GM19238 (cell line): Measurements from ENCODE around the gene KLHL7.
"Not testable (repeated sequence)": the region's sequence is repeated elsewhere in the genome, so short reads cannot be mapped to it uniquely, and the experiment has no call there.

ENCODE experiments used
- DNase-seq: peaks from one replicate; pipeline ENCODE4 v3.0.0; 2011; ENCODE audit warnings: low spot score; ENCODE audit not compliant: insufficient read length

The KLHL7 gene

DNA sequence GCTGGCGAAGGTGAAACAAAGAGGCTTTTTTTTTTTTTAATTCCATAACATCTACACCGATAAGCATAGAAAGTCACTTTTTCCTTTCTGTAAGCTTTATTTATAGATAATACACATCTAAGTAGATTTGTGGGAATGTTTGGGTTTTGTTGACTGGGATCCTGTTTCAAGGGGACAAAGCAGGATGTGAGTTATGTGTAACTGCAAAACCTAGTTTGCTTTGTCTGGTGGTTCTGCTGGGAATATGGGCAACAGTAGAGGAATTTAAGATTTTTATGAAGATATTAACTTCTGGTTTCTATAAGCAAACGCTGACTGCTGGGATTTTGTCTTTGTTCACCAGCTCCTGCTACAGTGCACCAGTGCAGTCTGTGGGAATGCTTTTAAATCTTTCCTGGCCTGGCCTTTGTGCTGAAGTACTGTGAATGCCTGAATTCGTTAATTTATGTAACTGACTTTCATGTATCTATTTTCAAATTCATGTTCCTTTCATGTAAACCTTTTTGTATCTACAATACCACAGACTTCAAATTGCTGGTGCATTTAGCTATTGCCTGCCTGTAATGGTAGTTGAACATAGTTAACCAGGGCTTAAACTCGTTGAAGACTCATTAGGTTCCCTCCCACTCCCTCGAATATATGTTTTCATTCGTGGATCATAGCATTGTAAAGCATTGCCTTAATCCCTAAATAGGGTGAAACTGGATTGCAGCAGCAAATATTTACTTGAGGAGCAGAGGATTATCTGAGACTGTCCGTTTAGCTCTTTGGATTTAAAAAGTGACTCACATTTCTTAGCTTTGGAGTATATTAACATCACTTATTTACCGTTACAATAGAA is 1.5 kb downstream of the KLHL7 start:
- DNase-seq: no peak

DNA sequence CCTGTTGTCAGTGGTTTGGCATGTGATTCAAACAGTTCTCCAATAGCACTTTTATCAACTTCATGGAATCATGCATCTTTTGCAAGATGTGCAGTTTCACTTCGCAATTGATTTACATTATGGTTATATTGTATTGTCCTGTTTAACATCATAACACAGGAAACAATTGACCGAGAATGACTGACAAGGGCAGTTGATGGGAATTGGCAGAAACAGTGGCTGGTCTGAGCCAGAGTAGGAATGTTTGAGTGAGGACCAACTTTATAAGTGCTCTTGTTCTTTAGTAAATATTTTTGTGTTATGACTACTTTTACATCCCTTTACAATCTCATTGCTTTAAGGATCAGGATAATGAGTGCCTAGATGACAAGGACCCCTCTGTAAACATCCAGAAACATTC is 2.2 kb downstream of the KLHL7 start:
- DNase-seq: no peak

DNA sequence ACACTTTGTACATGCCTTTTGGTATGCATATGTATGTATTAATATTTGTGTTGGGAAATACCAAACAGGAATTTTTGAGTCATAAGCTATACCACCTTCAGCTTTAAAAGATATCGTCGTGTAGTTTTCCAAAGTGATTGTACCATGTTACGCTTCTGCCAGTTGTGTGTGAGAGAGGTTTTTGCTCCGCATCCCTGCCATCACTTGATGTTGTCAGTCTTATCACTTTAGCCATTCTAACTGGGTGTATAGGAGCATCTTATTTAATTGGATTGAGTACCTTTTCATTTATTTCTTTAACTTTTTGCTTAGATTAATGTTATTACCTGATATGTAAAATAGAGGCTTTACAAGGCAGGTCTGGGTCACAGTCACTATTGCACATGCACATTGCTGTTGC is 3.4 kb downstream of the KLHL7 start:
- no peak for DNase-seq

DNA sequence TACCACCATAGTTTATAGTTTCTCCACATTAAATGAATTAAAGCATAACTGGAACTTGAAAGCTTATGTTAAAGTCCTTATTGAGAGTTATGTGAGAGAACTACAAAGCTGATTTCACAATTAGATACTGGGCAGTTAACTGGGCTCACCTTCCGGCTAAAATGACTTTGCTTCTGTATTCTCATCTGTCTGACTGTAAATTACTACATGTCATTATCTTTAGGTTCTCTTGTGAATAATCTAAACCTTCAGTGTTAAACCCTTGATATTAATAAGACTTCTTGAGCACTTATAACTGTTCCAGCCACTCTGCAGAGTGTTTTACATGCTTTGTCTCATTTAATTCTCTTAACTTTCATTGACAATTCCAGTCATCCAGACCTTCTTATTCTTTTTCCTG is 3.9 kb downstream of the KLHL7 start:
- no peak for DNase-seq

- DNase-seq: no peak
These were observed 9.3 kb downstream of the KLHL7 start for GRCh38 chr7:23114896-23115295.

DNA sequence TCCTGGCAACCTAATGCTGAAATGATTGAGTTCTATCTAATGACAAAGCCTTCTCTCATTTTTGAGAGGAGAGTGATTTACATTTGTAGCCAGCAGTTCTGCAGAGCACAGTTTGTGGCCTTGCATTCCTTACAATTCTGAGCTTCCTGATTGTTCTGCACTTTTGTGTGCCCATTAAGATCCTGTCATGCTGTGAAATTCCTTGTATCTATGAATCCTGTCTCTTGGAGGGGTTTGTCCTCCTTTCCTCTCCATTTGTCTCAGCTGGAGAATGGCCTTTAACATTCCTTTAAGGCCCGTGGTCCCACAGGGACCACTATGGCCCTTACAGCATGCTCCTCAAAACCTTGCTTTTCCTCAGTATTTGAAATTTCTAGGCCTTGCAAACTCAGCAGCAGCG is 10.4 kb downstream of the KLHL7 start:
- no peak for DNase-seq

DNA sequence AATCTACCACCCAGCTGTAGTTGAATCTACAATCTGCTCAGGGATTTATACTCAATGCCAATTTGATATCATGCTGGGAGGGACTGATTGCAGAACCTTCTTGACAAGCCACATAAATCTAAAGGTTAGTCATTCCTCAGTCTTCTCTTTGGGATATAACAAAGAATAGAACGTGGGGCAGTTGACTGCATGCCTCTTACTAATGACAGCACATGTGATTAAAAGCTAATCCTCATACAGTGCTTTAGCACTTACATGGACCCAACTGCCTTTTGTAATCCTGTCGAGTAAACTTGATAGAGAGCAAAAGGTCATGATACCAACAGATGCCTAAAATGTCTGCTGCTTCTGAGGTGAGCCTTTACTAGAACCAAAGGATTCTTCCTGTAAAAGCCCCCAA is 12.3 kb downstream of the KLHL7 start:
- no peak for DNase-seq

DNA sequence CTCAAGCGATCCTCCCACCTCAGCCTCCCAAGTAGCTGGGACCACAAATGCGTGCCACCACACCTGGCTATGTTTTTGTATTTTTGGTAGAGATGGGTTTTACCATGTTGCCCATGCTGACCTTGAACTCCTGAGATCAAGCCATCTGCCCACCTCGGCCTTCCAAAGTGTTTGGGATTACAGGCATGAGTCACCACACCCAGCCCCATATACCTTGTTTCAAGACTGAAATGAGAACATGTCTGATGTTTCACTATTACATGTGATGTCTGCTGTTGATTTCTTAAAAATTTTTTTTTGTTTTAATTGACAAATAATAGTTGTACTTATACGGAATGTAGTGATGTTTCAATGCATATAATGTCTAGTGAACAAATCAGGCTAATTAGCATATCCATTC is 14.5 kb downstream of the KLHL7 start:
- no peak for DNase-seq

DNA sequence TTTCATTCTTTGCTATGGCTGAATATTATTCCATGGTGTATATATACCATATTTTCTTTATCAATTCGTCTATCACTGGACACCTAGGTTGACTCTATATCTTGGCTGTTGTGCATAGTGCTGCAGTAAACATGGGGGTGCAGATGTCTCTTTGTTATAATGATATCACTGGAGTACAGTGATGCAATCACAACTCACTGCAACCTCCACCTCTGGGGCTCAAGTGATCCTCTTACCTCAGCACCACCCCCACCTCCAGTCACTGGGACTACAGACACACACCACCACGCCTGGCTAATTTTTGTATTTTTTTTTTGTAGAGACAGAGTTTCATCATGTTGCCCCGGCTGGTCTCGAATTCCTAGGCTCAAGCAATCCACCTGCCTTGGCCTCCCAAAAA is 15.6 kb downstream of the KLHL7 start:
- DNase-seq: no peak

DNA sequence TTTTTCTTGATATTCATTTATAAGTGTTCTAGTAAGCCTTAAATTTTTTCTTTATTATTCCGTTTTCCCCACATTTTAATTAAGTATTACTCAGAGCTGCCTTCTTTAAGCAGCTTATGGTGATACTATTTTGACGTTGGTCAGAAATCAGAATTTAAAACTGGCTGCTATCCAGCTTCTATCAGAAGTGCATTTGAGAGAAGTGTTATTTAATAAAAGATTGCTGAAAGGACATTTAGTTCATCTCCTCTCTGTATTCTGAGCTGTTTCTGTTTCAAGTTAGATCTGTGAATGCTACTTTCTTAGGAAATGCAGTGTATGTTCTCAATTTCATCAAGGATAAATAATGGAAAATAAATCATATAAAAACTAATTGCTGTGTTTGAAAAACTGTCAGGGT is 17.4 kb downstream of the KLHL7 start:
- DNase-seq: no peak

DNA sequence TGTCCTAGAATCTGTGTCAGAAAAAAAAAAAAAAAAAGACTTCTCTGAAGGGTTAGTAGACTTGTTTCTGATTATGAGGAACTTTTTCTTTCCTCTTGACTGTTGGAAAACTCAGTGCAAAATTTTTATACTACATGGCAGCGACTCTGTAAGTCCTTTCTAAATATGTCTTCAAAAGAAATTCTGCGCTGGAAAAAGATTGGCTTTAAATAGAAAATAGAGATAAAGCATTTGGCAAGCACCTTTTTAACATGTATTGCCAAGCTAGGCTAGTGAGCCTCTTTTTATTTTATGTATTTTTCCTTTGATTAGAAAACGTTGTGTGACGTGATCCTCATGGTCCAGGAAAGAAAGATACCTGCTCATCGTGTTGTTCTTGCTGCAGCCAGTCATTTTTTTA is 17.9 kb downstream of the KLHL7 start:
- DNase-seq: no peak

DNA sequence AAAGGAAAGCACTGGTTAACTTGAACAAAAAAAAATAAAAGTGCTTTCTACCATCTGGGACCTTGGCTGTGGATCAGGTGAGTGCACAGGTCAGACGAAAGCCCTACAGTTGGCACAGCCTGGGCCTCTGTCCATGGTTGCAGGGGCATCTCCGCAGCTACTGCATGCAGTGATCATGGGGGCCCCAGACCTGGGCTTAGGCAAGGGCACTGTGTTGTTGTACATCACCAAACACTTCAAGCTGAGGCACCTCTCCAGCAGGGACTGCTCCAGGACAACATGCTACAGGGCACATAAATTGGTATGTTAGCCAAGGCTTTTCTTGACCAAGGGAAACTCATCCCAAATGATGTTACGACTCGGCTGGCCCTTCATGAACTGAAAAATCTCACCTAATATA is 23.5 kb downstream of the KLHL7 start:
- DNase-seq: no peak

GRCh38 chr7:23131799-23132198 is 26.2 kb downstream of the KLHL7 start:
- not testable (repeated sequence) for DNase-seq

DNA sequence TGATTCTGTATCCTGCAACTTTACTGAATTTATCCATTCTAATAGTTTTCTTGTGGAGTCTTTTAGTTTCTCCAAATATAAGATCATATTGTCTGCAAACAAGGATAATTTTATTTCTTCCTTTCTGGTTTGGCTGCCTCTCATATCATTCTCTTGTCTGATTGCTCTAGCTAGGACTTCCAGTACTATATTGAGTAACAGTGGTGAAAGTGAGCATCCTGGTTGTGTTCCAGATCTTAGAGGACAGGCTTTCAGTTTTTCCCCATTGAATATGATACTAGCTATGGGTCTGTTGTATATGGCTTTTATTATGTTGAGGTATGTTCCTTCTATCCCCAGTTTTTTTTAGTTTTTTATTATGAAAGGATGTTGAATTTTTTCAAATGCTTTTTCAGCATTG is 28.2 kb downstream of the KLHL7 start:
- DNase-seq: no peak

DNA sequence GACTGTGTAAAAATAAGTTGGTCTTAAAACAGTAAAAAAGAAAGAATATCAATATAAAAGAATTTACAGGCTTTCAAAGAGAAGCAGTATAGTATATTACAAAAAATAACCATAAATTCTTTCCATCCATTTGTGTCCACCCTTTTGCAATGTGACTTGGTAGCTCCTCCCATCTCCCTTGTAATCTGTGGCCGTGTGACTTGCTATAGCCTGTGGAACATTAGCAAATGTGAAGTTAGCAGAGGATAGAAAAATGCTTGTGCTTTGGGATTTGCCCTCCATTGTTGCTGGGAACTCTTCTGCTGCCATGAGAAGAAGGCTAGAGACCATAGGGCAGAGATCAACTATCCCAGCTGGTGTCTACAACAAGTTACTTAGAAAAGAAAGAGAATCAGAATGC is 30.2 kb downstream of the KLHL7 start:
- no peak for DNase-seq

DNA sequence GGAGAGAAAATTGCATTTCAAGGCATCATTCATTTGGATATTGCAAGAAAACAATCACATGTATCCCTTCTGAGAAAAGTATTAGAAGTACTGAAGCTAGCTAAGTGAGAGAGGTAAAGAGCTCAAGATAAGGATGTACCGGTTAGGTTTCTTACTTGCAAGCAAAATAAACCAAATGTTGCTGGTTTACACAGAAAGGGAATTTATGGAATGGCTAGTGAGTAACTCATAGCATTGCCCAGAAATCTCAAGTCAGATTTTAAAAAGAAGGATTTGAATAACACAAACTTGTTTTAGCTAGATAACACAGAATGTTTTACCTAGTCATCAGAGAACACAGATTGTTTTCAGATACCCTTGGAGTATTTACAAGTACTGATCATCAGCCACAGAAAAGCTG is 30.6 kb downstream of the KLHL7 start:
- DNase-seq: no peak

DNA sequence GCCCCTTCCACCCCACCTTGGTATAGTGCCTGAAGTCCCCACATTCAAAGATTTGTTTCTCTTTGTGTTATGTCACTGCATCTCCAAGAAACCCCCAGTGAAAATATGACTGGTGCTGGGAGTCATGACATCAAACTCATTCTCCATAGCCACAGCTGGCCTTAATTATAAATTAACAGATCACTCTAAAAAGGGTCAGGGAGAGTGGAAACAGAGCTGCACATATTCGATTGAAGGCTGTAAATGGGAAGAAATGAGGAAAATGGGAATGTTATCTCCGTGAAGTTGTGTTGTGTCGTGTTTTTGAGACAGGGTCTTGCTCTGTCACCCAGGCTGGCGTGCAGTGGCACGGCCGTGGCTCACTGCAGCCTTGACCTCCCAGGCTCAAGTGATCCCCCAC is 52.1 kb downstream of the KLHL7 start:
- DNase-seq: no peak

DNA sequence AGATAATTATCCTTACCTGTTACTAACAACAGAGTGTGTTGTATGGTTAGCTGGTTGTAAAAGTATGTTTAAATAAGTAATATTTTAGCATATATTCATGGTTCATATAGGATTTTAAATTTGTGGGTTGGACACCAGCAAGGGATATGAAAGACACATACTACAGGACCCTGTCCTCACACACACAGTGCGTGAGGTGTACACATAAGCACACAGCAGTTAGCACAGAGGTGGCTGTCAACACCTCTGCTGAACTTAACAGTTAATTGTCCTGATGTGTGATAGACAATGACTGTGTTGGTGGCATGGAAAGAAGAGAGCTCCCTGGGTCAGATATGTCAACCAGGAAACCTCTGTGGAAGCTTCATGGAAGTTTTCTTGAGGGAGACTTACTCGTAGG is 53.0 kb downstream of the KLHL7 start:
- no peak for DNase-seq

DNA sequence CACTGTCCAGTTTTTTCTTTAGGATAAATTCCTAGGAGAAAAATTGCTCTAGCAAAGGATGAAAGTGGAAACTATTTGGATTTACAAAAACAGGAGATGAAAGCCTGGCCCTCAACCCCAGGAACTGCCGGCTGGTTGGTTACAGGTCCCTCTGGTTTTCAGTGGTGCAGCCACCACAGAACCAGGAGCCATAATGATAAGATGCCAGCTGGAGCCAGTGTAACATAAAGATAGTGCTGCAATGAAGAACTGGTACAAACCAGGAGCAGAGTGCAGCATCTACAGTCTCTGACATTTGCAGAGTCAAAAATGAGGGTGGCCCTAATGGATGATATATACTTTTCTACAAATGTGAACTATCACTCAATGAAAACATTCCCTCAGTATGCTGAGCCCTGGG is 55.9 kb downstream of the KLHL7 start:
- no peak for DNase-seq

DNA sequence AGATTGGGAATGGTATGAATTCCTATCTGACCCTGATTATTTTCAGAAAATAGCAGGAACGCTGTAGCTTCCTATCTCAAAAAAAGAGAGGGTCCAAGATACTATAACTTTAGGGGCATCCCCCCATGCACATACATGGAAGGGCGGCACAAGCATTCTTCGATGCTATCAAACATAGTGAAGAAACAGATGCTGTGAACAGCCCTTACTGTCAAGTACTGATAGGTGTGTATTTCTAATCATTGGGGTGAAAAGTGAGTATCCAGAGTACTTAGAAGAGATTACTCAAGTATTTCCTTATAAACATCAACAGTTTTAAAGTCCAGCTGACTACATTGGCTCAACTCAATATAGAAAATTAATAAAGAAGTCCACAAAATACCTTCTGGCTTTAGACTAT is 59.3 kb downstream of the KLHL7 start:
- no peak for DNase-seq

DNA sequence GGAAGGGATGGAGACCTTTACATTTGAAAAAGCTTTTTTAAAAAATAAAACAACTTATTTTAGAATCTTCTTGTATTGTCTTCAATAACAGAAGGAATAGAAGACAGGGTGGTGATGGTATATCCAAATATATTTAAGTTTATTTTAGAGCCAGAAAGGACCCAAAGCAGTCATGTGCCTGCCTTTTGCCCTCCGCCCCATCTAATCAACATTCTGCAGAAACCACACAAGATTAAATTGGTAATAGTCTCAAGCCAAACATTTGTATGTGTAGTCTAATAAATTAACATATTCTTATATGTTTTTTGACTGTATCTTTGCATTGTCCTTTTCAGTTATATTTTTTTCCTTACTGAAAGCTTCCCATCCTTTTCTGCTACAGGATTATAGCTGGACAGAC is 59.7 kb downstream of the KLHL7 start:
- no peak for DNase-seq

DNA sequence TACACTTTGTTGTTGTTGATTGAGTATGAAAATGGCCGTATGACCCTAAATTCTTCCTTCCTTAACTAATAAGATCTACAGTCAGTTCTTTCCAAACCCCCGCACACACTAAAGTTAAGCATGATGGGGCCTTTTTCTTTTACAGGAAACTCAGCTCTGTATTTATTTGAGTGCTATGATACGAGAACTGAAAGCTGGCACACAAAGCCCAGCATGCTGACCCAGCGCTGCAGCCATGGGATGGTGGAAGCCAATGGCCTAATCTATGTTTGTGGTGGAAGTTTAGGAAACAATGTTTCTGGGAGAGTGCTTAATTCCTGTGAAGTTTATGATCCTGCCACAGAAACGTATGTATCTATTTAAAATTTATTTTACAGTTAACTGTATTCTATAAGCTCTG is 62.1 kb downstream of the KLHL7 start:
- DNase-seq: no peak

GRCh38 chr7:23168111-23168885 is 62.7 kb downstream of the KLHL7 start:
- DNase-seq: no peak
